ENCODE measurements around the gene RABL6.

GRCh38 chr9:136808075-136808805 is 492 bp downstream of the RABL6 start:
- no peak for TF ChIP-seq CTCF (conservative IDR thresholded peaks at IDR 0.05; ENCODE audit: low read depth, low read length)
- TF ChIP-seq POLR2A (IDR thresholded peaks at IDR 0.05; ENCODE audit: low read depth, low read length): no peak

Measured in IMR-90 (cell line).